GM18867 (cell line): ENCODE results near the gene OTOF.

Experiments
- ATAC-seq: cut with Tn5 transposase; IDR thresholded peaks from one replicate; pipeline ENCODE4 v1.9.1; 2021; ENCODE audit warnings: mild to moderate bottlenecking, moderate library complexity; ENCODE audit not compliant: unreplicated experiment

Gene OTOF

DNA sequence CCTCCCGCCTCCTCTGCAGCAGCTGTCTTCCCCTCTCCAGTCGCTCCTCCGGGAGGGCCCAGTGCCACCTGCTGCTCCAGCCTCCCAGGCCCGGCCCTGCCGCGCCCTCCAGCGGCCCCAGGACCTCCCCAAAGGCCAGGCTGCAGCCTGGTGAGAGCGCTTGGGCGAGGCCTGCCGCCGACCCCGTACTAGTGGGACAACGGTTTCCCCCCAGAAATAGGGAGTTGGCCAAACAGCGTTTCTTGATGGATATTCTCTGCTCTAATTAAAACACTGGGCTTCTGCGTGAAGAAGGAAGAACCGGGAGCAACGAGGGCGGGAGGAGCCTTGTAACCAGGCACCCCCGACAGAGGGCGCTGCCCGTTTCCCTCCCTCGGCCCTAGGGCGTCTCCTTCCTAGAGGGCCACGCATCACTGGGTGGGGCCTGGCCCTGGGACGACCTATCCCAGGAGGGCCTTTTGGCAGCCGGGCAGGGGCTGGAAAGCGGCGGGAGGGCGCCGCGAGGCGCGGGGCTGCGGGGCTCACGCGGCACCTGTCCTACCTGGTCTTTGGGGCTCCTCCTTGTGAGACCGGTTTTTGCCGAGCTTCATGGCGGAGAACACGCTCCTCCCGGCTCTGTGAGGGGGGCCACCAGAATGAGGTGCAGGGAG, 25.4 kb upstream of the OTOF start:
- ATAC-seq = peak; percentile 70

DNA sequence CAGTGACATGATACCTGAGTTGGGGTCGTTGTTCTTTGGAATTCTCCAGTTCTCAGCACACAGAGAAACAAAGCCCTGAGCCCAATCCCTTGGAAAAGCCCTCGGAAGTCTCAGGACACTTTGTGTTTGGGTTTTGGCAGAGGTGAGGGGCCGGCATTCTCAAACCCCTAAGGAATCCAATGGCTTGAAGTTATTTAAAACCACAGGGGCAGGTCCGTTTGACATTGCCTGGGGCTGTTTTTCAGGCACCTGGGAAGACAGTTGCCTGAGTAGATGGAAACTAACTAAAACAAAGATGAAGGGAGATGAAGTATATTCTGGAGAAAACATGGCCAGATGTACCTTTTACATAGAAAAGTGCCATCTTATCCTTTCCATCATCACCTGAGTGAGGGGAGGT, 22.5 kb upstream of the OTOF start:
- no peak for ATAC-seq

DNA sequence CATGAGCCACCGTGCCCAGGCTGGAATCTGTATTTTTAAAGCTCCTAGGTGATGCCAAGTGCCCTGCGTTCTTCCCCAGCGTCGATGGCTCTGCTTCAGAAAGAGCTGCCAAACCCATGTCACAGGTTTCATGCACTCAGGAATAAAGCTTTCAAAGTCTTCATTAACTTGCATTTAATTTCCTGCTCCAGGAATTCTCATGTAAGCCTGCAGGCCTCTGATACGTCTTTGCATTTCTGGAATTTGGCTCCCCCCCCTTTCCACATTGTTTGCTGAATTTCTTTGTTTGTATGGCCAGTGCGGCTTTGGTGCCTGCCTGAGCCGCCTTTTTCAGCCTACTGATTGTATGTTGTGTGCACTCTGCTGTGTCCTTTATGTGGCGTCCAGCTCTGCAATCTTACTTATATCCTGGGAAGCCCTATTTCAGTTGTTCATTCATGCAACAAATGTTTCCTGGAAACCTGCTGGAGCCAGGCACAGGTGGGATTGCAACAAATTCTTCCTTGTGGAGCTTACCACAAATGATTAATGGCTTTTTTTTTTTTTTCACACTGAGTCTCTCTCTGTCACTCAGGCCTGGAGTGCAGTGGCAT, 17.9 kb upstream of the OTOF start:
- no peak for ATAC-seq

DNA sequence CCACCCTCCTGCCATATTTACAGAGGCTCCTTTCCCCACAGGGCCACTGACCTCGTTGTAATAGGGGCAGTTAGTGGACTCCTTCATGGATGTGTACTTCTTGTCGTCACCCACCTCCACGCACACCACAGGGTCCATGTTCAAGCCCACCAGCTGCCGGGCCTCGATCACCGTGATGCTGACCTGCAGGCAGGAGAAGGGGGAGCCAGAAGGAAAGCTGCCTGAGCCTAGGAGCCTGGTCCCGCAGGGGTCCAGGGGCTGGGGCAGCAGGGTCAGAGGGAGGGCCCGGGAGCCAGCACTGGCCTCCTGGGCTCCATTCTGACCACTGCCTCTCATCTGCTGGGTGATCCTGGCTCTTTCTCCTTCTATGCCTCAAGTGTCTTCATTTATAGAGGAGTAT, 17.0 kb upstream of the OTOF start:
- ATAC-seq = no peak

DNA sequence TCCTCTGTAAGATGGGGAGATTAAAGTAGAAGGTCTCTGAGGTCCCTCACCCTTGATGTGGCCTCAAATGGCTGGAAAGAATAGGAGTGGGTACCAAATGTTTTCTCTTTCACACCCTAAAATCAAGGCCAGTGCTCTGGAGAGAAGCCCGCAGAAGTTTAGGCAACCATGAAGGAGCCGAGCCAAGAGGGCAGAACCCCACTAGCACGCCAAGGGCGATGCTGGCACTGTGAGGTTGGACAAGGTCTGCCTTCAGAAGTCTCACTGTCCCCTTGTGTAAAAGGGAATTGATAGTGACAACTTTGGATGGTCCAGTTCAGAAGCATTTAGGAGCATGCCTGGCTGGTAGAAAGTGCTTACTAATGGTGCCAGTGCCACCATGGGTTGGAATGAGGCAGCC, 16.3 kb upstream of the OTOF start:
- ATAC-seq = no peak

DNA sequence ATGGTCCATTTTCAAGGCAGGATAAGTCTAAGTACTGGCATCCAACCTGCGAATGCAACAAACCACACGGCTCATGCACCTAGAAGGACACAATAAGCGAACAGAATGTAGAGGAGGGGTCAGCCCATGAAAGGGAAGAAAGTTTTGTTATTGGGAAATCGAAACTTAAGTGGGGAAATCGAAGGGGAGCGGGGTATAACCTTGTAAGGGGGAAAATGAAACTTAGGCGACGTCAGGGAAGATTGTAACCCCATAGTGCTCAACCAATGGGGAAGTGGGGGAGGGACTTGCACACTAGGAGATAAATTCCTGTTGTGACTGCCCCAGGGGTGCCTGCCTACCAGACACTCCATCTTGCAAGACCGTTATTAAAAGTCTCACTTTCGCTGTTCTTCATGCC, 15.6 kb upstream of the OTOF start:
- ATAC-seq = no peak

DNA sequence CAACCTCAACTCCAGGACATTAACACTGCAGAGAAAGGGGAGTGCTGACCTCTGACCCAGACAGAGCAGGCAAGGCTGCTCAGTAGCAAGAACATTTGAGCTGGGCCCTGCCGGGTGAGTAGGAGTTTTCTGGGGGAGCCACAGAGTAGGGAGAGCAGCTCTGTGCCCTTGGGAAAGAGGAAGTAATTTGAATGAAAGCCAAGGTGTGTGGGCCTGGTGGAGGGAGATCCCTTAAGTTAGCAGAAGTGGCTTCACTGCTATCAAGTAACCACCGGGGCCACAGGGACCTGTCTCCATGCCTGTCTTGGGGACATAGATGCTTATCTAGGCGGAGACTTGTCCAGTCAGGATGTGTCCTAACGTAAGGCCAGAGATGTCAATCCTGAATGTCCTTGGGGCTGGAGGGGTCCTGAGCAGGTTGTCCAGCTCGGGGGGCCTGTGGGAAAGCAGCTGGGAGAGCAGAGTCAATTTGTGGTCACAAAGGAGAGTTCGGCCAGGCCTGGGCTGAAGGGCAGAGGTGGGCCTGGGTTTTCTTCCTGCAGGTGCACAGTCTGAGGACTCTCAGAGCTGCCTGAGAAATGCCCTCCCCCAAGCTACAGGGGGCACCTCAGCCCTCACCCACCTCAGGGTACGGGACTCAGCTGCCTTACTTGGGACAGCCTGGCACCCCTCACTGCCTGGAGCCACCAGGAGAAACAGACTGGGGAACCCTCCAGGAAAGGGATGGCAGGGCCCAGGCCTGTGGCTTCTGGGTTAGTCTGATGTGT, 15.0 kb upstream of the OTOF start:
- no peak for ATAC-seq

DNA sequence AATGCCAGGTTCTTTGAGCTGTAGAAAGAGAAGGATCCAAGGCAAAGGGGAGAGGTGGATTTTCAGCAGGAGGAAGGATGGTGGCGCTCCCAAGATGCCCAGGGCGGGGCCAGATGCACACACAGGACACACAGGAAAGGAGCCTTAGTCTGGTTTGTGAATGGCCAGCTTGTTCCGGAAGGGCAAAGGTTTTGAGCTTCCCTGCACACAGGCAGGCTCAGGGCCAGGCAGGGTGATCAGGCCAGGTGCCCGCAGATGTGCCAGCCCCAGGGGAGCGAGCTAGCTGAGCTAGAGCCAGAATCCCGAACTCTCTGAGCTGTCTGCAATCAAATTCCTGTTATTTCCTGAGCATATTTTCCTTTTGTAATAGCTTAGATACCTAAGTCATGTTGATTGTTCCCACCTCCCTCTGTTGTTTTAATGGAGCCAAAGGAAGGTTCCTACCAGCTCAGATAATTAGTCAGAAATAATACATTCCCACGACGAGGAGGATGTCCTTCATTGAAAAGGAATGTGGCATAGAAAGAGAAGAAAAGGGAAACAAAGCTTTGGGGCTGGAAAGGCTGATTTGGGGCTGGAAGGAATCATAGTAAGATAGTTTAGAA, 13.7 kb upstream of the OTOF start:
- ATAC-seq = no peak

DNA sequence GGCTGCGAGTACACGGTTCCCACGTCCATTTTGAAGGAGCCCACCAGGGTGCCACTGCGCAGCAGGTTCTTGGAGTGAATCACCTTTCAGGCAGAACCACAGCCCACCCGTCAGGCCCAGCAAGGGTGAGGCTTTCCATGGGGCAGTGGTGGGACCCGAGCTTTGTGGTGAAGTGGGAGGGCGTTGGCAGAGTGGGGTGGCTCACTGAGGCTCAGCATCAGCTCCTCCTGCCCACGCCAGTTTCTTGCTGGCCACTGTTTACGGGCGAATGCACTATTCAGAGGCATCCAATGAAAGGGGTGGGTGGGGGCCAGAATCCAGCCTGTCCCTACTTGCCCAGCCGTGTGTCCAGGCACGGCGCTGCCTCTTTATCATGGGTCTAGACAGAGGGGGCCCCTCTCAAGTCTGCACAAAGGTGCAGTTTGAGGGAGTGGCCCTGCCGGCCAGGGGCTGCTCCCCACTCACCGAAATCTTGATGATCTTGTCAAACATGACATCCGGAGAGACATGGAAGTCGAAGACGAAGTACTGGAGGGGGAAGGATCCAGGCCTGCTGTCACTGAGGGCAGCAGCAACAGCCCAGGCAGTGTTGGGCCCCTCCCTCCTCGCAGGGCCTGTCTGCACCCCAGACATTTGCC, 11.4 kb upstream of the OTOF start:
- ATAC-seq = no peak

DNA sequence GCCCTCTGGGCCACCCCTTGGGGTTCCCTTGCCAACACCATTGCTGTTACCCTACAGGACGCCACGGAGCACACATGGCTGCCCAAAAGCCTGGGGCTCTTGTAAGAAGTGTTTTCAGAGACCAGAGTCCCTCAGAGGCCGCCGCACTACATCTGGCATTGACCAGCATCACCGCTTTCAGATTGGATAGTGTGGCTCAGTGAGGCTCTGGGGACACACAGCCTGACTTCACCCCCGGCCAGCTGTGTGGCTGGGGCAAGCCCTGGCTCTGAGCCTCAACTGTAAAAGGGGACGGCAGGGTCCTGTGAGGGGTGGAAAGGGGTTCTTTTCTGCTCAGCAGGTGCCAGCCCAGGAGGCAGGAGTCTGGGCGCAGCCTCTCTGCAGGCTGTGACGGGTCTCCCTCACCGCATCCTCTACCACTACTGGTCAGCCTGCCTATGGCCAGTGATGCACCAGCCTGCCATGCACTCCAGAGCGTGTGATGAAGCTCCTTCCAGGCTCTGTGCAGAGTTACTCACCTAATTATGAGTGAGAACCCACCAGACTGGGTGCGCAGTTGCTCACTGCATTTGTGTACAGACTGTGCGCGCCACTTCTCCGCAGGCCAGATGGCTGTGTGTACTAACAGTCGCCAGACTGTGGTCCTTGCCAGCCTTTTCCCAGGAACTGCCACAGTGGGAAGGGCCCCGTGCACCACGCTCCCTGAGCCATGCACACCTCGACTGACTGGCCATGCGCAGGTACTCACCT, 10.7 kb upstream of the OTOF start:
- no peak for ATAC-seq

DNA sequence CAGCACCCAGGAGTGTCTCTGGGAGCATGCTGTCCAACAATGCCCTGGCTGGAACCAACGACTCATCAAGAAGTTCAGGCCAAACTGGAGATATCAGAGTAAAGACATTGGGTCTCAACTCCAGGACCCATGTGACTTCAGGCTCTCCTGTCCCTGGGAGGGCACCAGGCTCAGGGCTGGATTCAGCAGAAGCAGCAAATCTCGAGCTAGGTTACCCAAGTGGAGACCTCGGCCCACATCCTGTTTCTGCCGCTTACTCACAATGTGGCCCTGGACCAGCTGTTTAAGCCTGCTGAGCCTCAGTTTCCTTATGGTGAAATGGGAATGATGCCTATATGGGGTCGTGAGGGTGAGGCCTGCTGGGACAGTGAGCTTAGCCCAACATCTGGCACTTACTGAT, 9.3 kb upstream of the OTOF start:
- ATAC-seq = no peak

DNA sequence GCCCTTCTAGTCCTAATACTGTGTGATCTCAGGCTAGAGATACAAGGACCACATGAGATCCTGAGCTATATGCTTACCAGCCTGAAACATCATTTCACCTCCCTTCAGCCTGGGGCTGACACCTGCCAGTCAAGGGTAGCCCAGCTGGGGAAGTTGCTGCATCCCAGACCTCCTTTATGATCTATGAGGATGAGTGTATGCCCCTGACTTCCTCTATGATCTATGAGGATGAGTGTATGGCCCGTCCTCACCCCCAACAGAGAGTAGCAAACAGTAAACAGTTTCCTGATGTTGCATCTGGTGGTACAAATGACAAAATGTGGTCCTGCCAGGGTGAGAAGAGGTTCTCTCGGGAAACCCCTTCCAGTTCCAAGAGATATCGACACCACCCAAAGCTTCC, 8.9 kb upstream of the OTOF start:
- no peak for ATAC-seq

DNA sequence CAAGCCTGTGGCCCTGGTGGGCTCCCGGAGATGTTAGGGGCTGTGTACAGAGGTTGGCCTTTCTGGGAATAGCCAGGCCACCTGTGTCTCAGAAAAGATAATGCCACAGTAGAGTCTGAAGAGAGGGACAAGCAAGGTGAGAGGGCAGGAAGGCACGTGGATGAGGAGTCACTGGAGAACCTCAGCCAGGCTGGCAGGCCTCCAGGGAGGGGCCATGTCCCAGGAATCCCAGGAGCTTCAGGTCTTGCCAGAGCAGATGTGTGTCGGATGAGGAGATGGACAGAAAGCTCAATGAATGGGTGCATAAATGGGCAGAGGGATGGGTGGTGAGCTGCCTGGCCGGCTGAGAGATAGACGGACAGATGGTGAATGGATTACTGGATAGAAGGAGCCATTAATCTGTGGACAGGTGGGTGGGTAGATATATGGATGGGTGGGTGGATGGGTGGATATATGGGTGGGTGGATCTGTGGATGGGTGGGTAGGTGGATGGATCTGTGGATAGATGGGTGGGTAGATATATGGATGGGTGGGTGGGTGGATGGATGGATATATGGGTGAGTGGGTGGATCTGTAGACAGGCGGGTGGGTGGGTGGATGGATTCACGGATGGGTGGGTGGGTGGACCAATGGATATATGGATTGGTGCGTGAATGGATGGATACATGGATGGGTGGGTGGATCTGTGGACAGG, 7.9 kb upstream of the OTOF start:
- no peak for ATAC-seq

DNA sequence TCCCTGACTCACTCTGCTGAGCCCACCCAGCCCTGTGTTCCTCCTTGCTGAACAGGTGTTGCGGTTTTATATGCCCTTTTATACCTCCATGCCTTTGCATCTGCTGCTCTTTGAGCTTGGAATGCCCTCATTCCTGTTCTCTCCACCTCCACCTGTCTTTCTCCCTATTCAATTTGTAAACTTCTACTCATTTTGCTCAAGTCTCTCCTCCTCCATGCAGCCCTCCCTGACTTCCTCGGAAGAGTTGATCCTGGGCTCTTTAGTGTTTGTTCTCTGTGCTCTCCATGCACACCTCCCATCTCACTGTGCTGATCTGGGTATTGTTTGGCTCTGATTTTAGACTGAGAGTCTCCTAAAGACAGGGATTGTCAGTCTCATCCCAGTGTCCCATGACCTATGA, 7.2 kb upstream of the OTOF start:
- ATAC-seq = no peak

DNA sequence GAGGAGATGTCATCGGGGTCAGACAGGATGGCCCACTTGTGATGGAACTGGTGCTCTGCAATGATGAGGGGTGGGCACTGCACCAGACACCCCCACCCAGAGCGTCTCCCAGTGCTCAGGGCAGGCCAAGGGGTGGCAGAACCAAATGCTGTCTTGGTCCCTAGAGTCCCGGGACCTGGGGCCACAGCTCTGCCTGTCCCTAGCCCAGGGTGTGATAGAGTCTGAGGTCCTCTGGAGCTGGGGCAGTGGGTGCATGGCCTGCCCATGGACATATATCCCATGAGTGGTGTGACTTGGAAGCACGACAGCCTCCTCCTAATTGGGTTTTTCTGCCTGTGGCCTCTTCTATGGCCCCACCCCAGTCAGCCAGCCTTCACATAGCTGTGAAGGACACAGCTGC, 6.7 kb upstream of the OTOF start:
- ATAC-seq = no peak

DNA sequence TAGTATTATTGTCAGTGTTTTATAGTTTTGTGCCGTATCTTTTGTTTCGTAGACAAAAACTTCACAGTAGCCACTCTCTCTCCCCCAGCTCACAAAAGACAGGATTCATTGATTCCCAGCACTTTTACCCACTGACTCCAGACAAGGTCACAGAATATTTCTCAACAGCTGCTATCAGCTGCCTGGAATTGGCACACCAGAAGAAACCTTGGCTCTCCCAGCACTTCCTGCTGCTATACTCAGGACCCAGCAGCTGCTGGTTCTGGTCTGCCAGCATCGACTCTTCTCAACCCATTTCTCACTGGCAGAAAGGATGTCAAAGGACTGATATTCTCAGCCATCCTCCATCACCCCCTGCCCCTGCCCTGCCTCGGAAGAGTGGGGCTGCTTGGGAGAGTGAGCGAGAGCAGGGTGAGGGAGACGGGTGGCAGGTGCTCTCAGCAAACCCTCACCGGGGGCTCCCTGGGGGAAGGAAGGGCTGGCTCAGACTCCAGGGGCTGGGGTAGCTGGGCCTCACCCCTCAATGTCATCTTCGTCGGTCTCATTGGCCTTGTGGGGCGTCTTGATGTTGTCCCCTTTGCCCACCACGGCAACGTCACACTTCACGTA, 6.1 kb upstream of the OTOF start:
- ATAC-seq = no peak

DNA sequence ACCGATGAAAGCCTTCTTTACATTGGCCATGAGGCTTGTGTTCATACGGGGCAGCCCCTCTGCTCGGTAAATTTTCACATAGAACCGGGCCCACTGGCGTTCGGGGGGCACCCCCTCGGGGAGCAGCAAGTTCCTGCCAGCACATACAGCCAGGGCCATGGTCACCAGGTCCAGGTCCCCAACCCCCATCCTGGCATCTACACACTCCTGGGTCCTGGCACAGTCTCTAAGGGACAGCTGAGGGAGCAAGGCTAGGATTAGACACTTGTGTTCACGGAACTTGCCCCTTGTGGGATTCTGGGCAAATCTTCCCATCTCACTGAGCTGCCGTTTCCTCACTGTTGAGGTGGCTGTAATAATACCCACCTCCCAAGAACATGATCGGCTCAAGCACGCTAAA, 5.6 kb upstream of the OTOF start:
- no peak for ATAC-seq

DNA sequence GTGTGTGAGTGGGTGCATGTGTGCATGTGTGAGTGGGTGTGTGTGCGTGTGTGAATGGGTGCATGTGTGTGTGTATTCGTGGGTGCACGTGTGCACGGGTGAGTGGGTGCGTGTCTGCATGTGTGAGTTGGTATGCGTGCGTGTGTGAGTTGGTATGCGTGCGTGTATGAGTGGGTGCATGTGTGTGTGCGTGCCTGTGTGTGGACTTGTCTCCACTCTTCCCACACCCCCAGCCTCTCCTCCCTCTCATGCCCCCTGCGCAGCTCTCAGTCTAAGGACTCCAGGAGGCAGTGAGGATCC, 5.1 kb upstream of the OTOF start:
- no peak for ATAC-seq

DNA sequence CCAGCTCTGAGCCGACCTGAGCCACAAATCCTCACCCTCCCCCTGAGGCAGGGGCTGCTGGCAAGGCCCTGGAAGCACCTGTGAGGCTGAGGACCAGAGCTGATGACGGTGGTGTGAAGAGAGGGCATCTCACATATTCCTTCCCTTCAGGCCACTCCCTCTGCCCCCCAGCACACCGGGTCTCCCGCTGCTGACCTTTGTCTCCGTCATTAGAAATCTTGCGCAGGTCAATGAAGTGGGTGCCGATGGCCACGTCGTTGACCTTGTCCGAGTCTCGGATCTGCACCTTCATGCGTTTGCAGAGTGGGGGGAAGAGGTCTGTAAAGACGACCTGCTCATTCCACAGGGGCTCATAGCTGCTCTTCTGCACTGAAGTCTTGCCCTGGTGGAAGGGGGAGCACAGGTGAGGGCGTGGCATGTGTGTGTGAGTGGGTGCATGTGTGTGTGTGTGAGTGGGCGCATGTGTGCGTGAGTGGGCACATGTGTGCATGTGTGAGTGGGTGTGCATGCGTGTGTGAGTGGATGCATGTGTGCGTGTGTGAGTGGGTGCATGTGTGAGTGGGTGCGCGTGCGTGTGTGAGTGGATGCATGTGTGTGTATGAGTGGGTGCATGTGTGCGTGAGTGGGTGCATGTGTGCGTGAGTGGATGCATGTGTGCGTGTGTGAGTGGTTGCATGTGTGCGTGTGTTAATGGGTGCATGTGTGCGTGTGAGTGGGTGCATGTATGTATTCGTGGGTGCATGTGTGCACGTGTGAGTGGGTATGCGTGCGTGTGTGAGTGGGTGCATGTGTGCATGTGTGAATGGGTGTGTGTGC, 4.5 kb upstream of the OTOF start:
- no peak for ATAC-seq
